DOHH2 (cell line): ENCODE data around the gene DMD.

Experiments used
- H3F3A ChIP-seq: fragments of 200-600 bp; sonication (generic), shearing (Covaris generic); 2 replicates; pipeline ENCODE4 v1.6.0; 2016; ENCODE audit warnings: antibody characterized with exemption, mild to moderate bottlenecking; ENCODE audit not compliant: control insufficient read depth, insufficient read depth
- H3K27ac ChIP-seq: fragments of 200-600 bp; sonication (generic); 2 replicates; pipeline ENCODE4 v1.5.1; 2014; ENCODE audit warnings: low read depth, mild to moderate bottlenecking, low read length, moderate library complexity
- H3K27me3 ChIP-seq: fragments of 200-600 bp; sonication (generic); 2 replicates; pipeline ENCODE4 v1.6.1; 2014; ENCODE audit warnings: mild to moderate bottlenecking, low read length, mixed read lengths; ENCODE audit not compliant: control insufficient read depth
- H3K36me3 ChIP-seq: fragments of 200-600 bp; sonication (generic); 2 replicates; pipeline ENCODE4 v1.6.1; 2014; ENCODE audit warnings: mild to moderate bottlenecking, low read length, moderate library complexity, mixed read lengths; ENCODE audit not compliant: control insufficient read depth
- H3K4me1 ChIP-seq: fragments of 200-600 bp; sonication (generic); 2 replicates; pipeline ENCODE4 v1.6.1; 2014; ENCODE audit warnings: mild to moderate bottlenecking, low read length, mixed read lengths; ENCODE audit not compliant: control insufficient read depth
- H3K4me2 ChIP-seq: fragments of 200-600 bp; sonication (generic); 2 replicates; pipeline ENCODE4 v1.6.0; 2014; ENCODE audit warnings: mild to moderate bottlenecking, low read length, moderate library complexity
- H3K4me3 ChIP-seq: fragments of 200-600 bp; sonication (generic); 2 replicates; pipeline ENCODE4 v1.5.1; 2014; ENCODE audit warnings: mild to moderate bottlenecking, low read length, mixed read lengths
- H3K79me2 ChIP-seq: fragments of 200-600 bp; sonication (generic); 2 replicates; pipeline ENCODE4 v1.6.1; 2014; ENCODE audit warnings: mild to moderate bottlenecking, low read length, mixed read lengths; ENCODE audit not compliant: control insufficient read depth
- H3K9me2 ChIP-seq: fragments of 200-600 bp; sonication (generic); replicated peaks from 2 replicates; pipeline ENCODE4 v1.6.1; 2014; ENCODE audit warnings: mild to moderate bottlenecking, low read length, mixed read lengths; ENCODE audit not compliant: control insufficient read depth
- H3K9me3 ChIP-seq: fragments of 200-600 bp; sonication (generic); 2 replicates; pipeline ENCODE4 v1.6.1; 2014; ENCODE audit warnings: antibody characterized with exemption, low read length, mixed read lengths; ENCODE audit not compliant: control insufficient read depth, insufficient read depth
- H4K20me1 ChIP-seq: fragments of 200-600 bp; sonication (generic); 2 replicates; pipeline ENCODE4 v1.6.0; 2014; ENCODE audit warnings: low read depth, mild to moderate bottlenecking, antibody characterized with exemption, low read length, moderate library complexity; ENCODE audit not compliant: control insufficient read depth, insufficient read depth
- CTCF ChIP-seq: fragments of 200-600 bp; sonication (generic); IDR thresholded peaks from one replicate; pipeline ENCODE4 v1.5.1; 2014; ENCODE audit warnings: antibody characterized with exemption, mild to moderate bottlenecking, low read depth, low read length; ENCODE audit not compliant: poor library complexity, severe bottlenecking
- EZH2phosphoT487 ChIP-seq: fragments of 200-600 bp; sonication (generic); IDR thresholded peaks from 2 replicates; pipeline ENCODE4 v1.6.1; 2017; ENCODE audit warnings: borderline replicate concordance, mild to moderate bottlenecking, antibody characterized with exemption, low read length, moderate library complexity, mixed read lengths

The DMD gene

DNA sequence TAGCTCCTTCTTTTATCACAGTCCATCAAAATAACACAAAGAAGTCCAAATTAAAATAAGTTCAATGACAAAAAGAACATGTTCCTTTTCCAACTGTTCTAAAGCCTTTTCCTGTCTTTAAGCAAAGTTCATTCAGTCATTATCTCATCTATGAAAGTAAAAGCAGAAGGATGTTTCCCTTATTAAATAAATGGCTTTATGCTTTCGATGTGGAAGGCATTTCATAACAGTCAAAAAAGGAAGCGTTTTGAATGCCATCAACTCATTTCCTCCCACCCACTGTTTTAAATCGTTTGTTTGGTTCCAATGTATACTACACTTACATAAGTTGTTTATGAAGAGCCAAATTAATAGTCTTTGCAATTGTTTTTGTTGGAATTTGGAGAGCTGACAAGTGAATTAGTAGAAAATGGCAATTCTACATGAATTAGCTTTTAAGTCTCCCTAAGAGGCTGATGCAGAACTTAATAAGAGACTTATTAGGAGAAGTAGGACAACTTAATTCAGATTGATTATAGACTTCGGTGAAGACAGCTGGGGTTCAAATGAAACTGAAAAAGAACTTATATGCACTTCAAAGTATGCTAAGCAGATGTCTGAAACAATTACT, 1746.9 kb downstream of the DMD start:
- no peak overlapping the region for H3K27ac ChIP-seq
- H3K9me3 ChIP-seq = no peaks in the 10 kb centered on the region
- no peaks in the 10 kb centered on the region for H4K20me1 ChIP-seq
- H3F3A ChIP-seq = no peaks in the 10 kb centered on the region
- H3K79me2 ChIP-seq = no peaks in the 10 kb centered on the region
- no peaks in the 10 kb centered on the region for H3K9me2 ChIP-seq
- no peaks in the 10 kb centered on the region for H3K36me3 ChIP-seq
- H3K4me3 ChIP-seq = no peak overlapping the region
- H3K4me1 ChIP-seq = no peaks in the 10 kb centered on the region
- H3K4me2 ChIP-seq = no peak overlapping the region
- TF ChIP-seq CTCF = no peak
- TF ChIP-seq EZH2phosphoT487 = no peak
- H3K27me3 ChIP-seq = no peaks in the 10 kb centered on the region

- Histone ChIP-seq H4K20me1 (no peaks in the 10 kb centered on the region), H3K4me1 (no peaks in the 10 kb centered on the region), H3K9me2 (no peaks in the 10 kb centered on the region)
Measured at GRCh38 chrX:31461266-31461665, 1750.1 kb downstream of the DMD start.

GRCh38 chrX:31459361-31459760, 1752.0 kb downstream of the DMD start:
- TF ChIP-seq EZH2phosphoT487 (no peak), CTCF (no peak)
- Histone ChIP-seq H3K4me1 (no peaks in the 10 kb centered on the region), H3K36me3 (no peaks in the 10 kb centered on the region), H3K27me3 (no peaks in the 10 kb centered on the region), H3K9me2 (no peaks in the 10 kb centered on the region), H3K4me3 (no peak overlapping the region), H3K9me3 (no peaks in the 10 kb centered on the region), H3K4me2 (no peak overlapping the region), H4K20me1 (no peaks in the 10 kb centered on the region), H3K79me2 (no peaks in the 10 kb centered on the region), H3K27ac (no peak overlapping the region), H3F3A (no peaks in the 10 kb centered on the region)

More at GRCh38 chrX:31461266-31461665, 1750.1 kb downstream of the DMD start:
- TF ChIP-seq CTCF (no peak), EZH2phosphoT487 (no peak)
- H3K36me3 ChIP-seq = no peaks in the 10 kb centered on the region
- H3F3A ChIP-seq = no peaks in the 10 kb centered on the region
- no peak overlapping the region for H3K4me2 ChIP-seq
- H3K9me3 ChIP-seq = no peaks in the 10 kb centered on the region
- H3K27me3 ChIP-seq = no peaks in the 10 kb centered on the region
- no peaks in the 10 kb centered on the region for H3K79me2 ChIP-seq
- no peak overlapping the region for H3K27ac ChIP-seq
- no peak overlapping the region for H3K4me3 ChIP-seq

DNA sequence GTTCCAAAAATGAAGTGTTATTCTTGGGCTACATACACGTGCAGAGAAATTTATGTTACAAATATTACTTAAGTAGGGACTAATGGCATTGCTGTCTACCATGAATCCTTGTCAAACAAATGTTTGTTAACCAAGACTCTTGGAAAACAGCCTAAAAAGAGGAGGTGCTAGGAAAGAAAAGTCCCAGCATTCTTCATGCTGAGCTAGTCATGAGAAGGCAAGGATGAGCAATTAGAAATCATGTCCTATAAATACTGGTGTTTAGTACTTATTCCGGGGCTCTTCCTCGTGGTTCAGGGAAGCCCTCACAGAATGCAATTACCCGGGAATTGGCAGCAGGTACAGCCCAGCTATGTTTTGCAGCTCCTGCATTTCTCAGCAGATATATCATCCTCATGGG, 1761.4 kb downstream of the DMD start:
- H4K20me1 ChIP-seq = no peaks in the 10 kb centered on the region
- no peaks in the 10 kb centered on the region for H3K79me2 ChIP-seq
- TF ChIP-seq CTCF (no peak), EZH2phosphoT487 (no peak)
- no peaks in the 10 kb centered on the region for H3K27me3 ChIP-seq
- H3K9me3 ChIP-seq = no peaks in the 10 kb centered on the region
- H3K4me1 ChIP-seq = no peaks in the 10 kb centered on the region
- H3K27ac ChIP-seq = no peak overlapping the region
- H3K36me3 ChIP-seq = no peaks in the 10 kb centered on the region
- H3K4me2 ChIP-seq = no peak overlapping the region
- no peaks in the 10 kb centered on the region for H3F3A ChIP-seq
- no peak overlapping the region for H3K4me3 ChIP-seq
- no peaks in the 10 kb centered on the region for H3K9me2 ChIP-seq
